Measurements from ENCODE around the gene FHOD3.
"Not testable (repeated sequence)": the region's sequence is repeated elsewhere in the genome, so short reads cannot be mapped to it uniquely, and the experiment has no call there.

Gene FHOD3

GRCh38 chr18:36349552-36349951 lies 52.0 kb downstream of the FHOD3 start:
- in situ Hi-C loops (cut with HindIII; ENCODE audit: low sequenced_read_pairs) = no loop called here
- no peak for TF ChIP-seq CTCF (IDR thresholded peaks at IDR 0.05; ENCODE audit: low read depth, low read length)
- no peak for DNase-seq (ENCODE audit: low read depth, low spot score)
- no peak overlapping the region for H3K4me3 ChIP-seq (ENCODE audit: low read depth, low read length)

GRCh38 chr18:36350251-36350651 lies 52.7 kb downstream of the FHOD3 start:
- no peak for DNase-seq (ENCODE audit: low read depth, low spot score)
- in situ Hi-C loops (cut with HindIII; ENCODE audit: low sequenced_read_pairs) = no loop called here
- no peak overlapping the region for H3K4me3 ChIP-seq (ENCODE audit: low read depth, low read length)
- no peak for TF ChIP-seq CTCF (IDR thresholded peaks at IDR 0.05; ENCODE audit: low read depth, low read length)

GRCh38 chr18:36350839-36351469 lies 53.4 kb downstream of the FHOD3 start:
- in situ Hi-C loops (cut with HindIII; ENCODE audit: low sequenced_read_pairs) = no loop called here
- H3K4me3 ChIP-seq (ENCODE audit: low read depth, low read length) = no peak overlapping the region
- no peak for DNase-seq (ENCODE audit: low read depth, low spot score)
- TF ChIP-seq CTCF (IDR thresholded peaks at IDR 0.05; ENCODE audit: low read depth, low read length) = no peak

- DNase-seq (ENCODE audit: low read depth, low spot score) = peak; percentile 90
- no peak overlapping the region for H3K4me3 ChIP-seq (ENCODE audit: low read depth, low read length)
- in situ Hi-C loops (cut with HindIII; ENCODE audit: low sequenced_read_pairs) = no loop called here
- no peak for TF ChIP-seq CTCF (IDR thresholded peaks at IDR 0.05; ENCODE audit: low read depth, low read length)
Observed at GRCh38 chr18:36352384-36352783, 54.9 kb downstream of the FHOD3 start.

GRCh38 chr18:36354989-36355388 lies 57.5 kb downstream of the FHOD3 start:
- DNase-seq (ENCODE audit: low read depth, low spot score) = peak; percentile 58
- no peak overlapping the region for H3K4me3 ChIP-seq (ENCODE audit: low read depth, low read length)
- in situ Hi-C loops (cut with HindIII; ENCODE audit: low sequenced_read_pairs) = no loop called here
- no peak for TF ChIP-seq CTCF (IDR thresholded peaks at IDR 0.05; ENCODE audit: low read depth, low read length)

- no peak for DNase-seq (ENCODE audit: low read depth, low spot score)
- no peak overlapping the region for H3K4me3 ChIP-seq (ENCODE audit: low read depth, low read length)
- in situ Hi-C loops (cut with HindIII; ENCODE audit: low sequenced_read_pairs) = no loop called here
- no peak for TF ChIP-seq CTCF (IDR thresholded peaks at IDR 0.05; ENCODE audit: low read depth, low read length)
Observed at GRCh38 chr18:36355511-36355910, 58.0 kb downstream of the FHOD3 start.

- H3K4me3 ChIP-seq (ENCODE audit: low read depth, low read length); DNase-seq (ENCODE audit: low read depth, low spot score); in situ Hi-C loops (cut with HindIII; ENCODE audit: low sequenced_read_pairs): not testable (repeated sequence)
Observed at GRCh38 chr18:36356741-36357140, 59.2 kb downstream of the FHOD3 start.

Data from astrocyte of the spinal cord (primary cell).